Endothelial cell of umbilical vein (primary cell): ENCODE results near the gene OAF.

ENCODE experiments used
- CTCF ChIP-seq, 2 donors: IDR thresholded peaks; 1 replicate in 1 of 2; 2 replicates in 1 of 2; pipeline ENCODE4 v1.5.1; 2011; ENCODE audit warnings: low read length in 2 of 2, mild to moderate bottlenecking in 2 of 2, moderate library complexity in 2 of 2, control low read depth in 1 of 2, inconsistent platforms in 1 of 2, low read depth in 1 of 2; ENCODE audit not compliant: insufficient read depth in 1 of 2; ENCODE audit errors: extremely low read depth in 1 of 2
- EZH2 ChIP-seq: IDR thresholded peaks from 2 replicates; pipeline ENCODE4 v1.6.1; 2012; ENCODE audit warnings: borderline replicate concordance, low read depth, mild to moderate bottlenecking, moderate library complexity, low read length, inconsistent platforms; ENCODE audit not compliant: severe bottlenecking
- MAX ChIP-seq: IDR thresholded peaks from 2 replicates; pipeline ENCODE4 v1.6.1; 2011; ENCODE audit not compliant: insufficient read depth, insufficient read length
- POLR2AphosphoS5 ChIP-seq: IDR thresholded peaks from 2 replicates; pipeline ENCODE4 v1.6.1; 2012; ENCODE audit warnings: low read depth, mild to moderate bottlenecking, control low read depth, low read length, moderate library complexity; ENCODE audit not compliant: insufficient read depth

- TF ChIP-seq CTCF (IDR thresholded peaks at IDR 0.05; ENCODE audit: extremely low read depth in 1 of 2, insufficient read depth in 1 of 2, low read depth in 1 of 2, low read length in 2 of 2) = no peak
- no peak for TF ChIP-seq POLR2AphosphoS5
- no peak for TF ChIP-seq MAX
- no peak for TF ChIP-seq EZH2
These were observed 10.4 kb downstream of the OAF start for GRCh38 chr11:120221115-120221752.
